ENCODE data around the gene SLC3A2.

Gene SLC3A2

GRCh38 chr11:62910141-62910882, 29.6 kb downstream of the SLC3A2 start:
- DNase-seq (ENCODE audit: low read depth), result no peak

- DNase-seq (ENCODE audit: low read depth), result no peak
These were observed 30.7 kb downstream of the SLC3A2 start for GRCh38 chr11:62911137-62912130.

GRCh38 chr11:62912268-62912667, 31.6 kb downstream of the SLC3A2 start:
- no peak for DNase-seq (ENCODE audit: low read depth)

GRCh38 chr11:62914416-62914815, 33.7 kb downstream of the SLC3A2 start:
- no peak for DNase-seq (ENCODE audit: low read depth)

GRCh38 chr11:62917906-62918502, 37.3 kb downstream of the SLC3A2 start:
- DNase-seq (ENCODE audit: low read depth), result no peak

- DNase-seq (ENCODE audit: low read depth), result no peak
These were observed 37.8 kb downstream of the SLC3A2 start for GRCh38 chr11:62918531-62918930.

GRCh38 chr11:62919476-62919875, 38.8 kb downstream of the SLC3A2 start:
- no peak for DNase-seq (ENCODE audit: low read depth)

GRCh38 chr11:62919898-62920640, 39.4 kb downstream of the SLC3A2 start:
- DNase-seq (ENCODE audit: low read depth), result no peak

GRCh38 chr11:62921201-62921572, 40.5 kb downstream of the SLC3A2 start, which contains the start of gene CHRM1:
CHRM1 (minus strand) TSS chr11:62921363; CDS start chr11:62911100, 10,263 bp downstream.
- no peak for DNase-seq (ENCODE audit: low read depth)

GRCh38 chr11:62921573-62922188, 41.0 kb downstream of the SLC3A2 start:
- no peak for DNase-seq (ENCODE audit: low read depth)

- no peak for DNase-seq (ENCODE audit: low read depth)
These were observed 41.5 kb downstream of the SLC3A2 start for GRCh38 chr11:62922189-62922589.

GRCh38 chr11:62922653-62923431, 42.1 kb downstream of the SLC3A2 start:
- DNase-seq (ENCODE audit: low read depth), result no peak

GRCh38 chr11:62923601-62924411, 43.1 kb downstream of the SLC3A2 start:
- no peak for DNase-seq (ENCODE audit: low read depth)

- no peak for DNase-seq (ENCODE audit: low read depth)
These were observed 44.6 kb downstream of the SLC3A2 start for GRCh38 chr11:62925308-62925707.

- no peak for DNase-seq (ENCODE audit: low read depth)
These were observed 45.3 kb downstream of the SLC3A2 start for GRCh38 chr11:62925745-62926679.

GRCh38 chr11:62926680-62927455, 46.2 kb downstream of the SLC3A2 start:
- no peak for DNase-seq (ENCODE audit: low read depth)

GRCh38 chr11:62928011-62928410, 47.3 kb downstream of the SLC3A2 start:
- DNase-seq (ENCODE audit: low read depth), result no peak

GRCh38 chr11:62930157-62930556, 49.5 kb downstream of the SLC3A2 start:
- no peak for DNase-seq (ENCODE audit: low read depth)

Data from activated T-helper 1 cell treated with Interleukin-2 at 50 U/mL for 16 hours (primary cell).